Activated naive CD8-positive, alpha-beta T cell treated with anti-CD3 and anti-CD28 coated beads, Interleukin-2, amount 10 ng/mL, durations not matched to agents 7 days and 5 days (primary cell): ENCODE data around the gene TBX5. TPM values are rescaled to one million over a fixed set of nuclear protein-coding genes. Genes with fewer than 3 reads are reported as not detected.

Experiments used
- ATAC-seq: fragments of 150-1000 bp; cut with Tn5 transposase; one replicate; pipeline ENCODE4 v1.10.0; 2021; ENCODE audit warnings: low read depth, moderate library complexity
- POLR2A ChIA-PET: fragments of 350-600 bp; sonication (Branson Sonifier 250); formaldehyde crosslinking; loops from one replicate; lab custom pipeline; 2021; ENCODE audit warnings: antibody characterized with exemption; lab: Charles Lee
- DNase-seq: peaks from one replicate; pipeline ENCODE4 v3.0.0; 2021
- H3K27ac Mint-ChIP-seq: one replicate; pipeline ENCODE4 v1.8.0; 2022; ENCODE audit warnings: mild to moderate bottlenecking, mixed read lengths
- H3K27me3 Mint-ChIP-seq: one replicate; pipeline ENCODE4 v1.8.0; 2022; ENCODE audit warnings: mild to moderate bottlenecking, moderate library complexity, mixed read lengths
- H3K36me3 Mint-ChIP-seq: one replicate; pipeline ENCODE4 v1.8.0; 2021; ENCODE audit warnings: mild to moderate bottlenecking, mixed read lengths
- H3K4me1 Mint-ChIP-seq: one replicate; pipeline ENCODE4 v1.8.0; 2021; ENCODE audit warnings: mixed read lengths
- H3K4me3 Mint-ChIP-seq: one replicate; pipeline ENCODE4 v1.8.0; 2022; ENCODE audit warnings: mild to moderate bottlenecking, moderate library complexity, mixed read lengths
- H3K9me3 Mint-ChIP-seq: one replicate; pipeline ENCODE4 v1.8.0; 2021; ENCODE audit warnings: mixed read lengths
- total RNA-seq, 2 experiments: library from RNA; stranded (reverse); gene quantifications; one replicate each; pipeline ENCODE4 v1.2.3, GENCODE V29; 2021

TBX5 gene
- total RNA-seq, 2 experiments from 2014 or later, result not detected

DNA sequence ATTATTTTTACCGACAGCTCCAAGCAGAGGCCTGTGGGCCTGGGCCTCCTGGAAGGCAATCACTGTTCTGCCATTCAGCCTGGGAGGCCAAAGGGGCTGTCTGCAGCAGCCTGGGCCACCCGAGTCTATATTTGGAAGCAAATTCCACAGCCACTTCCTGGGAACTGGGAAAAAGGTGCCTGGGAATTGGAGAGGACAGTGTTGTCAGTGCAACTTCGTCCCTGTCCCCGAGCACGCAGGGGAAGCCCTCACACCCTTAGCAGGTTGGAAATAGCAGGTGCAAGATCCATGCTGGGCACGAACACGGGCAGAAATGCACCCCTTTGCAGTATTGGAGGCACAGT is 9.6 kb upstream of the TBX5 start:
- no peak overlapping the region for H3K27ac Mint-ChIP-seq
- H3K36me3 Mint-ChIP-seq, result no peaks in the 10 kb centered on the region
- peaks cover under 1% of the 10 kb centered on the region for H3K4me1 Mint-ChIP-seq
- POLR2A ChIA-PET, result no interaction called here
- H3K9me3 Mint-ChIP-seq, result no peaks in the 10 kb centered on the region
- ATAC-seq (no peak), DNase-seq (no peak)
- peaks cover 52% of the 10 kb centered on the region for H3K27me3 Mint-ChIP-seq
- no peak overlapping the region for H3K4me3 Mint-ChIP-seq

- ATAC-seq, result no peak
- Mint-ChIP-seq H3K4me1 (peaks cover 4% of the 10 kb centered on the region), H3K4me3 (no peak overlapping the region), H3K27ac (no peak overlapping the region), H3K27me3 (peaks cover 57% of the 10 kb centered on the region), H3K9me3 (no peaks in the 10 kb centered on the region), H3K36me3 (no peaks in the 10 kb centered on the region)
- POLR2A ChIA-PET, result no interaction called here
- DNase-seq, result no peak
These were observed 9.1 kb upstream of the TBX5 start for GRCh38 chr12:114414866-114415524.

GRCh38 chr12:114414031-114414865 is 8.3 kb upstream of the TBX5 start:
- Mint-ChIP-seq H3K36me3 (peaks cover 2% of the 10 kb centered on the region), H3K27ac (no peak overlapping the region), H3K27me3 (peaks cover 63% of the 10 kb centered on the region), H3K4me3 (no peak overlapping the region), H3K4me1 (peaks cover 6% of the 10 kb centered on the region), H3K9me3 (no peaks in the 10 kb centered on the region)
- DNase-seq (no peak), ATAC-seq (no peak)
- POLR2A ChIA-PET, result no interaction called here

DNA sequence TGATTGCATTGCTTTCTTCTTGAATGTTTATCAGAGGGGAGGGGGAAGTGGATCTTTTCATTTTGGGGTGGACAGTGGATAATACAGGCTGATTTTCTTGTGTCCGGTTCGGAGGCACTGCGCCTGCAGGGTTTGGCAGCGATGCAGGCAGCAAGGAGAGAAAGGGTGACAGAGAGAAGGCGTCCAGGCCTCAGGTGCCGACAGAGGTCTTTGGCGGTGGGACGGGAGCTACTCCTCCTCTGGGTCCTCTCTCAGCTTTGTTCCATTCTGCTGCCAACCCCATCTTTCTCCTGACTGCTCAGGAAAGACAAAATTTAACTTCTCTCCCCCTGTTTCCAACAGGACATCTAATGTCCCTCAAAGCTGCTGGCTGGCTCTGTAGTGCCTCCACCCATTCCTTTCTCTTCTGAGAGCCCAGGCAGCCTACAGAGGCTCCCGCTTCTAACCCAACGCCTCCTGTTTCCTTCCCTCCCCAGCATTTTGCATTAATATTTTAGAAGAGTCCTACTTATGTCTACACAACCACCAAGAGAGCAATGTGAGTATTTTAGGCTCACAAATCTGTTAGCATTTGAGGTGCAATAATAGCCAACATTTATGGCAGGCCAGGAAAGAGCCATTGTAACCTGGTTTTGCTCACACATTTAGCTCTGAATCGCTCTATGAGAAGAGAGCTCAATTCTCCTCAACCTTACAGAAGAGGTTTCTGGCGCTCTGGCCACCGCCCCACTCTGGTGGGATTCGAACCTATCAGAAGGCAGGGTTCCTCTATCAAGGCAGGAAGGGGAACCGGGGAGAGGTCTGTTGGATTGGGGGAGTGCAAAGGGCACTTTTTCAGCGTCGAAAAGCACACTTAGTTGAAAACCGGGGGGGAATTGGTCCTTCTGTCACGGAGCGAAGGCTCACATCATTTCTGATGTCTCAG is 7.1 kb upstream of the TBX5 start:
- DNase-seq (no peak), ATAC-seq (no peak)
- Mint-ChIP-seq H3K27ac (no peak overlapping the region), H3K9me3 (peaks cover under 1% of the 10 kb centered on the region), H3K4me3 (no peak overlapping the region), H3K36me3 (peaks cover 2% of the 10 kb centered on the region), H3K27me3 (peaks cover 73% of the 10 kb centered on the region), H3K4me1 (peaks cover 9% of the 10 kb centered on the region)
- POLR2A ChIA-PET, result no interaction called here

GRCh38 chr12:114412307-114412706 is 6.4 kb upstream of the TBX5 start:
- peaks cover 9% of the 10 kb centered on the region for H3K4me1 Mint-ChIP-seq
- POLR2A ChIA-PET, result no interaction called here
- no peak overlapping the region for H3K4me3 Mint-ChIP-seq
- H3K27me3 Mint-ChIP-seq, result peaks cover 80% of the 10 kb centered on the region
- ATAC-seq (no peak), DNase-seq (no peak)
- H3K9me3 Mint-ChIP-seq, result peaks cover 2% of the 10 kb centered on the region
- no peak overlapping the region for H3K27ac Mint-ChIP-seq
- peaks cover 2% of the 10 kb centered on the region for H3K36me3 Mint-ChIP-seq

GRCh38 chr12:114411071-114411837 is 5.3 kb upstream of the TBX5 start:
- peaks cover 87% of the 10 kb centered on the region for H3K27me3 Mint-ChIP-seq
- H3K4me3 Mint-ChIP-seq, result no peak overlapping the region
- DNase-seq (no peak), ATAC-seq (no peak)
- no peak overlapping the region for H3K27ac Mint-ChIP-seq
- peaks cover 2% of the 10 kb centered on the region for H3K9me3 Mint-ChIP-seq
- H3K4me1 Mint-ChIP-seq, result peaks cover 9% of the 10 kb centered on the region
- POLR2A ChIA-PET, result no interaction called here
- peaks cover 2% of the 10 kb centered on the region for H3K36me3 Mint-ChIP-seq

- Mint-ChIP-seq H3K27ac (peak overlapping the region; percentile 75), H3K4me1 (peaks cover 9% of the 10 kb centered on the region), H3K9me3 (peaks cover 4% of the 10 kb centered on the region), H3K27me3 (peaks cover 93% of the 10 kb centered on the region), H3K4me3 (peak overlapping the region; percentile 42), H3K36me3 (peaks cover 2% of the 10 kb centered on the region)
- POLR2A ChIA-PET, result no interaction called here
- no peak for DNase-seq
- ATAC-seq, result no peak
These were observed 4.1 kb upstream of the TBX5 start for GRCh38 chr12:114409852-114410600.

DNA sequence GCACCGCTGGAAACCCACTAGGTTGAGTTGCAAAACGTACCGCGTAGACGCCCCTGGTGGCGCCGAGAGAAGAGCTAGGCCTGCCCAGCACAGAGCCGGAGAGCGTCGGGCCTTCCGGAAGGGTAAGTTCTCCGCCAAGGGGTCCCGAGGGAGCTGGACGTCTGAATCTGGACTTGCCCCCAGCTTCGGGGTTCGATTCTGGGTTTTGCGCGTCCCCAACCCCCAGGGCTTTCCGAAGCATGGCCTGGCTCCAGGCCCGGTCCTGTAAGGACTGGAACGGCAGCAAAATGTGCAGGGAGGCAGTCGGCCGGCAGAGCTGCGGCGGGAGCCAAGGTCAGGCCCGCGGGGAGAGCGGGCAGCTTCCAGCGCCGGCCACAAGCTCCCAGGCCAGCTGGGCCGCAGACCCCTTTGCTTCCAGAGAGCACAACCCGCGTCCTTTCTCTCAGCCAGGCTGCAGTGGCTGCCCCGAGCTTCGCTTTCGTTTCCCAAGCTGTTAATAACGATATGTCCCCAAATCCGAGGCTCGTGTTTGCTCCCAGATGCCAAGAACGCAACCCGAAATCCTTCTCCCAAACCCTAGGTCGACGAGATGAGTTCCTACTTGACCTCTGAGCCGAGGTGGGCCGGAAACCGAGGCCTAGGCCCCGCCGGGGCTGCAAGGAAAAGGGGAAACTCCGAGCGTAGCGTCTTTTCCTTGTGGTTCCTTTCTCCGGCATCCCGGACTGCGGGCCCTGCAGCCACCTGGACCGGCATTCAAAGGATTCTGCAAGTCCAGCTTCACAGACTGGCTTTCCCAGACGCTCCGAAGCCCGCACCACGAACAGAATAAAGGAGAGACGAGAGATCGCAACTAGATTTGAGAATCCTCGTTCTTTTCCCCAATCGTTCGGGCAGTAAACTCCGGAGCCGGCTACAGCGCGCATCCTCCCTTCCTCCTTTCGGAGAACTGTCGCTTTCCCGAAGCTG is 3.2 kb upstream of the TBX5 start:
- H3K27me3 Mint-ChIP-seq, result peaks cover 93% of the 10 kb centered on the region
- no peak for ATAC-seq
- peak; percentile 38 for DNase-seq
- peak overlapping the region; percentile 47 for H3K4me3 Mint-ChIP-seq
- POLR2A ChIA-PET, result no interaction called here
- H3K9me3 Mint-ChIP-seq, result peaks cover 4% of the 10 kb centered on the region
- H3K36me3 Mint-ChIP-seq, result peaks cover 2% of the 10 kb centered on the region
- H3K4me1 Mint-ChIP-seq, result peaks cover 9% of the 10 kb centered on the region
- H3K27ac Mint-ChIP-seq, result peak overlapping the region; percentile 79

DNA sequence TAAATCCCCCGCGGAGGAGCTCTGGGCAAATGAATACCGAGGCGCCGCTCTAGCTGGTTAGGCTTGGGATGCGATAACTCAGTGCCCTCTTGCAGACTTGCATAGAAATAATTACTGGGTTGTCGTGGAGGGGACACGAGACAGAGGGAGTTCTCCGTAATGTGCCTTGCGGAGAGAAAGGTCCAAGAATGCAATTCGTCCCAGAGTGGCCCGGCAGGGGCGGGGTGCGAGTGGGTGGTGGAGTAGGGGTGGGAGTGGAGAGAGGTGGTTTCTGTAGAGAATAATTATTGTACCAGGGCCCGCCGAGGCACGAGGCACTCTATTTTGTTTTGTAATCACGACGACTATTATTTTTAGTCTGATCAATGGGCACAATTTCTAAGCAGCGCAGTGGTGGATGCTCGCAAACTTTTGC is 2.5 kb upstream of the TBX5 start:
- Mint-ChIP-seq H3K4me1 (peaks cover 9% of the 10 kb centered on the region), H3K27ac (peak overlapping the region; percentile 79), H3K9me3 (peaks cover 4% of the 10 kb centered on the region), H3K27me3 (peaks cover 97% of the 10 kb centered on the region), H3K4me3 (peak overlapping the region; percentile 47), H3K36me3 (peaks cover 2% of the 10 kb centered on the region)
- POLR2A ChIA-PET, result no interaction called here
- DNase-seq (no peak), ATAC-seq (no peak)

GRCh38 chr12:114407842-114408411 is 2.0 kb upstream of the TBX5 start:
- Mint-ChIP-seq H3K4me3 (peak overlapping the region; percentile 28), H3K9me3 (peaks cover 4% of the 10 kb centered on the region), H3K4me1 (peaks cover 9% of the 10 kb centered on the region), H3K27ac (no peak overlapping the region), H3K27me3 (peaks cover 96% of the 10 kb centered on the region), H3K36me3 (peaks cover 2% of the 10 kb centered on the region)
- DNase-seq, result no peak
- POLR2A ChIA-PET, result no interaction called here
- ATAC-seq, result no peak
